IMR-90 (cell line): ENCODE results near the gene TPO.

Experiments used
- CHD1 ChIP-seq: IDR thresholded peaks from 2 replicates; pipeline ENCODE4 v1.6.1; 2012; ENCODE audit warnings: low read depth, low read length, improper control_type of control experiment
- MAFK ChIP-seq: IDR thresholded peaks from 2 replicates; pipeline ENCODE4 v1.6.1; 2012; ENCODE audit warnings: low read depth, low read length, improper control_type of control experiment
- POLR2A ChIP-seq: IDR thresholded peaks from 2 replicates; pipeline ENCODE4 v1.6.1; 2012; ENCODE audit warnings: mild to moderate bottlenecking, low read depth, low read length
- RAD21 ChIP-seq: IDR thresholded peaks from 2 replicates; pipeline ENCODE4 v1.6.1; 2012; ENCODE audit warnings: low read length, improper control_type of control experiment
- TF ChIP-seq, protein P1 (sequence below): conservative IDR thresholded peaks from 2 replicates; pipeline ENCODE4 v1.5.1; 2012; ENCODE audit warnings: mild to moderate bottlenecking, low read depth, low read length, improper control_type of control experiment
- TF ChIP-seq, protein P2 (sequence below): fragments of 150-350 bp; IDR thresholded peaks from 2 replicates; pipeline ENCODE4 v1.6.1; 2017; ENCODE audit warnings: mild to moderate bottlenecking, antibody characterized with exemption, low read length, low read depth

DNA sequence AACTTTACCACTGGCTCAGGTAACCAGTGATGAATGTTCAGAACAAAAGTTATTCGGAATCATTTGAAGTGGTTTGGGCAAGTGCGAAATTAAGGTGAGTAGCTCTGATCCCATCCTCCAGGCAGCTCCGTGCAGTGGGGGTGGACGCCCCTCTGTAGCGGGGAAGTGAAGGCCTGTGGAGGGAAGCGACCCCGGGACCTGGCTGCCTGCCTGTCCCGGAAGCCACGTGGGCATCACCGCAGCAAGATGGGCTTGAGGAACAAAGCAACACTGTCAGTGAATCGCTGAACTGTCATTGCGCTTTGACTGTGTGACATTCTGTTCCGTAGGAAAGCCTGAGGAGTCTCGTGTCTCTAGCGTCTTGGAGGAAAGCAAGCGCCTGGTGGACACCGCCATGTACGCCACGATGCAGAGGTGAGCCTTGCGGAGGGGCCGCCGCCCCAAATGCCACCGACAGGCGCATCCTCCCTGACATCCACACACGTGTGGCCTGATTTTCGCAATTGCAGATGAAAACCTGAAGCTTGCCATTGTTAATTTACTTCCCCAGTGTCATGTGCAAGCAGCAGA lies 9.5 kb downstream of the TPO start:
- TF ChIP-seq, protein P1, sequence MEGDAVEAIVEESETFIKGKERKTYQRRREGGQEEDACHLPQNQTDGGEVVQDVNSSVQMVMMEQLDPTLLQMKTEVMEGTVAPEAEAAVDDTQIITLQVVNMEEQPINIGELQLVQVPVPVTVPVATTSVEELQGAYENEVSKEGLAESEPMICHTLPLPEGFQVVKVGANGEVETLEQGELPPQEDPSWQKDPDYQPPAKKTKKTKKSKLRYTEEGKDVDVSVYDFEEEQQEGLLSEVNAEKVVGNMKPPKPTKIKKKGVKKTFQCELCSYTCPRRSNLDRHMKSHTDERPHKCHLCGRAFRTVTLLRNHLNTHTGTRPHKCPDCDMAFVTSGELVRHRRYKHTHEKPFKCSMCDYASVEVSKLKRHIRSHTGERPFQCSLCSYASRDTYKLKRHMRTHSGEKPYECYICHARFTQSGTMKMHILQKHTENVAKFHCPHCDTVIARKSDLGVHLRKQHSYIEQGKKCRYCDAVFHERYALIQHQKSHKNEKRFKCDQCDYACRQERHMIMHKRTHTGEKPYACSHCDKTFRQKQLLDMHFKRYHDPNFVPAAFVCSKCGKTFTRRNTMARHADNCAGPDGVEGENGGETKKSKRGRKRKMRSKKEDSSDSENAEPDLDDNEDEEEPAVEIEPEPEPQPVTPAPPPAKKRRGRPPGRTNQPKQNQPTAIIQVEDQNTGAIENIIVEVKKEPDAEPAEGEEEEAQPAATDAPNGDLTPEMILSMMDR: no peak
- no peak for TF ChIP-seq POLR2A
- TF ChIP-seq, protein P2, sequence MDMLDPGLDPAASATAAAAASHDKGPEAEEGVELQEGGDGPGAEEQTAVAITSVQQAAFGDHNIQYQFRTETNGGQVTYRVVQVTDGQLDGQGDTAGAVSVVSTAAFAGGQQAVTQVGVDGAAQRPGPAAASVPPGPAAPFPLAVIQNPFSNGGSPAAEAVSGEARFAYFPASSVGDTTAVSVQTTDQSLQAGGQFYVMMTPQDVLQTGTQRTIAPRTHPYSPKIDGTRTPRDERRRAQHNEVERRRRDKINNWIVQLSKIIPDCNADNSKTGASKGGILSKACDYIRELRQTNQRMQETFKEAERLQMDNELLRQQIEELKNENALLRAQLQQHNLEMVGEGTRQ: no peak
- TF ChIP-seq RAD21: no peak
- TF ChIP-seq MAFK: no peak
- no peak for TF ChIP-seq CHD1
